ENCODE data around the gene NAALADL1.

- TF ChIP-seq CTCF (IDR thresholded peaks at IDR 0.05; ENCODE audit: insufficient read depth, low read length, poor library complexity, severe bottlenecking), result no peak
- no peak for TF ChIP-seq EZH2phosphoT487 (conservative IDR thresholded peaks at IDR 0.05; ENCODE audit: low read length)
Observed at GRCh38 chr11:65003282-65003681, 55.1 kb downstream of the NAALADL1 start.

All from SU-DHL-6 (cell line).